ENCODE results near the gene HNRNPUL2. TPM values are rescaled to one million over a fixed set of nuclear protein-coding genes. Genes with fewer than 3 reads are reported as not detected.
A peak's percentile ranks its signal among the peaks of the same experiment; 100 is the strongest.

The HNRNPUL2 gene
- total and polyA plus RNA-seq, 2 donors from 2014 or later: 37.1 to 49.0 TPM

DNA sequence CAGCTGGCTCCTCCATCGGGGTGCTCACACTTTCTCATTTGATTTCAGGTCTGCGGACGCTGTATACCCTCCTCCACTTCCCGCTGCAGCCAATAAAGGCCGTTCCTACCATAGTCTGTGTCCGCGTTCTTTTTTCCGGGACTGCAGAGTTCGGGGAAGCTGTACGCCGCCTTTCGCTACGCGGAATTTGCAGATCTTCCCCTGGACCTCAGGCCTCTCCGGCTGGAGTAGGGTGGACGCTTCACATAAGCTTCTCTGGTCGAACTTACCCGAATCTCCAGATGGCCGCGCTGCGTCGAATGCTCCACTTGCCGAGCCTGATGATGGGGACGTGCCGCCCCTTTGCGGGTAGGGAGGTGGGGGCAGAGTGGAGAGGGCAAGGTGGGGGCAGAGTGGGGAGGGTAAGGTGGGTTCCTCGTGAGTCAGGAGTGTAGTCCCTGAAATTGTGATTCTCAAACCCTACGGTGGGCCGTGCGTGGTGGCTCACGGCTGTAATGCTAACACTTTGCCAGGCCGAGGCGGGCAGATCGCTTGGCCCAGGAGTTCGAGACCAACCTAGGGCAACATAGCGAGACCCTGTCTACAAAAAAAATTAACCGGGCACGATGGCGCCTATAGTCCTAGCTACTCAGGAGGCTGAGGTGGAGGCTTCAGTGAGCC lies 61.5 kb downstream of the HNRNPUL2 start:
- Histone ChIP-seq H3K27ac (ENCODE audit: low read depth in 2 of 2, low read length in 2 of 2) (peak overlapping the region; percentile 79 to 89), H3K9ac (ENCODE audit: low read length in 3 of 3) (peak overlapping the region; percentile 73 to 93 (median 90)), H3K9me3 (ENCODE audit: control insufficient read depth in 2 of 3, insufficient read depth in 1 of 3, low read length in 3 of 3) (no peaks in the 10 kb centered on the region), H3K27me3 (ENCODE audit: control insufficient read depth, insufficient read depth, low read length) (no peaks in the 10 kb centered on the region), H3K36me3 (ENCODE audit: control insufficient read depth in 2 of 3, insufficient read depth in 3 of 3, low read length in 3 of 3) (no peaks in the 10 kb centered on the region), H3K4me3 (ENCODE audit: low read length in 3 of 3) (peak overlapping the region; percentile 87 to 94 (median 93)), H3K4me1 (ENCODE audit: control insufficient read depth in 2 of 3, insufficient read depth in 2 of 3, low read depth in 1 of 3, low read length in 3 of 3) (peaks cover 2 to 16% (median 11%) of the 10 kb centered on the region in 3 donors)
- DNase-seq (peak in 4 of 5 donors; percentile 83 to 87 (median 84)), FAIRE-seq (no peak)
- TF ChIP-seq, protein P1, sequence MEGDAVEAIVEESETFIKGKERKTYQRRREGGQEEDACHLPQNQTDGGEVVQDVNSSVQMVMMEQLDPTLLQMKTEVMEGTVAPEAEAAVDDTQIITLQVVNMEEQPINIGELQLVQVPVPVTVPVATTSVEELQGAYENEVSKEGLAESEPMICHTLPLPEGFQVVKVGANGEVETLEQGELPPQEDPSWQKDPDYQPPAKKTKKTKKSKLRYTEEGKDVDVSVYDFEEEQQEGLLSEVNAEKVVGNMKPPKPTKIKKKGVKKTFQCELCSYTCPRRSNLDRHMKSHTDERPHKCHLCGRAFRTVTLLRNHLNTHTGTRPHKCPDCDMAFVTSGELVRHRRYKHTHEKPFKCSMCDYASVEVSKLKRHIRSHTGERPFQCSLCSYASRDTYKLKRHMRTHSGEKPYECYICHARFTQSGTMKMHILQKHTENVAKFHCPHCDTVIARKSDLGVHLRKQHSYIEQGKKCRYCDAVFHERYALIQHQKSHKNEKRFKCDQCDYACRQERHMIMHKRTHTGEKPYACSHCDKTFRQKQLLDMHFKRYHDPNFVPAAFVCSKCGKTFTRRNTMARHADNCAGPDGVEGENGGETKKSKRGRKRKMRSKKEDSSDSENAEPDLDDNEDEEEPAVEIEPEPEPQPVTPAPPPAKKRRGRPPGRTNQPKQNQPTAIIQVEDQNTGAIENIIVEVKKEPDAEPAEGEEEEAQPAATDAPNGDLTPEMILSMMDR (IDR thresholded peaks at IDR 0.05; ENCODE audit: borderline replicate concordance, extremely low read depth, insufficient read depth): no peak
- intact Hi-C loops (cut with DNase I): no loop called here

GRCh38 chr11:62665075-62665598 lies 62.1 kb downstream of the HNRNPUL2 start, which contains the start of the genes C11orf98 and CSKMT:
TSS of gene C11orf98 (minus strand) at chr11:62665210. CDS start at chr11:62665169, 41 bp downstream.
TSS of gene CSKMT (plus strand) at chr11:62665312. CDS start at chr11:62665880, 568 bp downstream.
- FAIRE-seq: no peak
- Histone ChIP-seq H3K9me3 (ENCODE audit: control insufficient read depth in 2 of 3, insufficient read depth in 1 of 3, low read length in 3 of 3) (no peaks in the 10 kb centered on the region), H3K27me3 (ENCODE audit: control insufficient read depth, insufficient read depth, low read length) (no peaks in the 10 kb centered on the region), H3K4me3 (ENCODE audit: low read length in 3 of 3) (peak within 1 kb of the TSS; percentile 87 to 94 (median 93)), H3K4me1 (ENCODE audit: control insufficient read depth in 2 of 3, insufficient read depth in 2 of 3, low read depth in 1 of 3, low read length in 3 of 3) (peaks cover 2 to 16% (median 11%) of the 10 kb centered on the region in 3 donors), H3K9ac (ENCODE audit: low read length in 3 of 3) (peak within 1 kb of the TSS; percentile 73 to 93 (median 90)), H3K27ac (ENCODE audit: low read depth in 2 of 2, low read length in 2 of 2) (peak within 1 kb of the TSS; percentile 79 to 89), H3K36me3 (ENCODE audit: control insufficient read depth in 2 of 3, insufficient read depth in 3 of 3, low read length in 3 of 3) (no peaks in the 10 kb centered on the region)
- peak; percentile 97 to 98 (median 98) for DNase-seq
- intact Hi-C loops (cut with DNase I): no loop called here
- TF ChIP-seq, protein P1 (IDR thresholded peaks at IDR 0.05; ENCODE audit: borderline replicate concordance, extremely low read depth, insufficient read depth): no peak

- no peaks in the 10 kb centered on the region for H3K9me3 ChIP-seq (ENCODE audit: control insufficient read depth in 2 of 3, insufficient read depth in 1 of 3, low read length in 3 of 3)
- DNase-seq (peak; percentile 80 to 87 (median 85)), FAIRE-seq (no peak)
- peak overlapping the region; percentile 79 to 82 for H3K27ac ChIP-seq (ENCODE audit: low read depth in 2 of 2, low read length in 2 of 2)
- peak overlapping the region; percentile 14 to 93 (median 68) for H3K9ac ChIP-seq (ENCODE audit: low read length in 3 of 3)
- no peaks in the 10 kb centered on the region for H3K36me3 ChIP-seq (ENCODE audit: control insufficient read depth in 2 of 3, insufficient read depth in 3 of 3, low read length in 3 of 3)
- peaks cover 2 to 16% (median 11%) of the 10 kb centered on the region in 3 donors for H3K4me1 ChIP-seq (ENCODE audit: control insufficient read depth in 2 of 3, insufficient read depth in 2 of 3, low read depth in 1 of 3, low read length in 3 of 3)
- peak overlapping the region; percentile 77 to 93 (median 87) for H3K4me3 ChIP-seq (ENCODE audit: low read length in 3 of 3)
- intact Hi-C loops (cut with DNase I): no loop called here
- H3K27me3 ChIP-seq (ENCODE audit: control insufficient read depth, insufficient read depth, low read length): no peaks in the 10 kb centered on the region
- TF ChIP-seq, protein P1 (IDR thresholded peaks at IDR 0.05; ENCODE audit: borderline replicate concordance, extremely low read depth, insufficient read depth): no peak
Measured at GRCh38 chr11:62664405-62665074, 62.7 kb downstream of the HNRNPUL2 start.

Other genes with a start within 250 kb of the HNRNPUL2 start
- 700 TPM for gene AHNAK, start 180.7 kb downstream of the HNRNPUL2 start, total RNA-seq
- gene AHNAK, start 180.7 kb downstream of the HNRNPUL2 start, polyA plus RNA-seq (ENCODE audit: insufficient read depth, low read depth, low replicate concordance): 36.6 TPM
- 1,136 TPM for gene EEF1G, start 153.6 kb downstream of the HNRNPUL2 start, total RNA-seq
- 1,809 TPM for gene EEF1G, start 153.6 kb downstream of the HNRNPUL2 start, polyA plus RNA-seq (ENCODE audit: insufficient read depth, low read depth, low replicate concordance)
- gene TUT1, start 135.9 kb downstream of the HNRNPUL2 start, total RNA-seq: 29.5 TPM
- gene TUT1, start 135.9 kb downstream of the HNRNPUL2 start, polyA plus RNA-seq (ENCODE audit: insufficient read depth, low read depth, low replicate concordance): 18.7 TPM
- 71.8 TPM for gene MTA2, start 125.6 kb downstream of the HNRNPUL2 start, total RNA-seq
- gene MTA2, start 125.6 kb downstream of the HNRNPUL2 start, polyA plus RNA-seq (ENCODE audit: insufficient read depth, low read depth, low replicate concordance): 34.4 TPM
- gene EML3, start 114.7 kb downstream of the HNRNPUL2 start, total RNA-seq: 83.3 TPM
- 35.0 TPM for gene EML3, start 114.7 kb downstream of the HNRNPUL2 start, polyA plus RNA-seq (ENCODE audit: insufficient read depth, low read depth, low replicate concordance)
- 7.9 TPM for gene ROM1, start 114.2 kb downstream of the HNRNPUL2 start, total RNA-seq
- gene ROM1, start 114.2 kb downstream of the HNRNPUL2 start, polyA plus RNA-seq (ENCODE audit: insufficient read depth, low read depth, low replicate concordance): 11.1 TPM
- 50.6 TPM for gene B3GAT3, start 105.5 kb downstream of the HNRNPUL2 start, total RNA-seq
- gene B3GAT3, start 105.5 kb downstream of the HNRNPUL2 start, polyA plus RNA-seq (ENCODE audit: insufficient read depth, low read depth, low replicate concordance): 66.2 TPM
- 309 TPM for gene GANAB, start 80.8 kb downstream of the HNRNPUL2 start, total RNA-seq
- 110 TPM for gene GANAB, start 80.8 kb downstream of the HNRNPUL2 start, polyA plus RNA-seq (ENCODE audit: insufficient read depth, low read depth, low replicate concordance)
- 21.2 TPM for gene INTS5, start 74.2 kb downstream of the HNRNPUL2 start, total RNA-seq
- gene INTS5, start 74.2 kb downstream of the HNRNPUL2 start, polyA plus RNA-seq (ENCODE audit: insufficient read depth, low read depth, low replicate concordance): 11.2 TPM
- 44.5 TPM for gene C11orf98, start 62.2 kb downstream of the HNRNPUL2 start, total RNA-seq
- 138 TPM for gene C11orf98, start 62.2 kb downstream of the HNRNPUL2 start, polyA plus RNA-seq (ENCODE audit: insufficient read depth, low read depth, low replicate concordance)
- gene CSKMT, start 62.1 kb downstream of the HNRNPUL2 start, total RNA-seq: 12.1 TPM
- gene CSKMT, start 62.1 kb downstream of the HNRNPUL2 start, polyA plus RNA-seq (ENCODE audit: insufficient read depth, low read depth, low replicate concordance): 8.2 TPM
- gene UQCC3, start 55.8 kb downstream of the HNRNPUL2 start, total RNA-seq: 7.6 TPM
- 24.8 TPM for gene UQCC3, start 55.8 kb downstream of the HNRNPUL2 start, polyA plus RNA-seq (ENCODE audit: insufficient read depth, low read depth, low replicate concordance)
- gene LBHD1, start 55.2 kb downstream of the HNRNPUL2 start, total RNA-seq: 7.9 TPM
- gene LBHD1, start 55.2 kb downstream of the HNRNPUL2 start, polyA plus RNA-seq (ENCODE audit: insufficient read depth, low read depth, low replicate concordance): 5.3 TPM
- 89.2 TPM for gene UBXN1, start 48.4 kb downstream of the HNRNPUL2 start, total RNA-seq
- 139 TPM for gene UBXN1, start 48.4 kb downstream of the HNRNPUL2 start, polyA plus RNA-seq (ENCODE audit: insufficient read depth, low read depth, low replicate concordance)
- 1.2 TPM for gene LRRN4CL, start 37.9 kb downstream of the HNRNPUL2 start, total RNA-seq
- 0.58 TPM for gene LRRN4CL, start 37.9 kb downstream of the HNRNPUL2 start, polyA plus RNA-seq (ENCODE audit: insufficient read depth, low read depth, low replicate concordance)
- gene BSCL2, start 20.0 kb downstream of the HNRNPUL2 start, total RNA-seq: 93.2 TPM
- 249 TPM for gene BSCL2, start 20.0 kb downstream of the HNRNPUL2 start, polyA plus RNA-seq (ENCODE audit: insufficient read depth, low read depth, low replicate concordance)
- gene GNG3, start 19.8 kb downstream of the HNRNPUL2 start, total RNA-seq: not detected
- 1.1 TPM for gene GNG3, start 19.8 kb downstream of the HNRNPUL2 start, polyA plus RNA-seq (ENCODE audit: insufficient read depth, low read depth, low replicate concordance)
- gene TTC9C, start 1.0 kb upstream of the HNRNPUL2 start, total RNA-seq: 24.8 TPM
- 39.2 TPM for gene TTC9C, start 1.0 kb upstream of the HNRNPUL2 start, polyA plus RNA-seq (ENCODE audit: insufficient read depth, low read depth, low replicate concordance)
- gene ZBTB3, start 26.7 kb upstream of the HNRNPUL2 start, total RNA-seq: 15.0 TPM
- gene ZBTB3, start 26.7 kb upstream of the HNRNPUL2 start, polyA plus RNA-seq (ENCODE audit: insufficient read depth, low read depth, low replicate concordance): 4.8 TPM
- gene POLR2G, start 34.1 kb upstream of the HNRNPUL2 start, total RNA-seq: 66.0 TPM
- 143 TPM for gene POLR2G, start 34.1 kb upstream of the HNRNPUL2 start, polyA plus RNA-seq (ENCODE audit: insufficient read depth, low read depth, low replicate concordance)
- 27.1 TPM for gene TAF6L, start 43.9 kb upstream of the HNRNPUL2 start, total RNA-seq
- 19.3 TPM for gene TAF6L, start 43.9 kb upstream of the HNRNPUL2 start, polyA plus RNA-seq (ENCODE audit: insufficient read depth, low read depth, low replicate concordance)
- gene TMEM179B, start 59.9 kb upstream of the HNRNPUL2 start, total RNA-seq: 57.1 TPM
- 105 TPM for gene TMEM179B, start 59.9 kb upstream of the HNRNPUL2 start, polyA plus RNA-seq (ENCODE audit: insufficient read depth, low read depth, low replicate concordance)
- gene TMEM223, start 64.5 kb upstream of the HNRNPUL2 start, total RNA-seq: 16.5 TPM
- gene TMEM223, start 64.5 kb upstream of the HNRNPUL2 start, polyA plus RNA-seq (ENCODE audit: insufficient read depth, low read depth, low replicate concordance): 34.9 TPM
- gene NXF1, start 78.0 kb upstream of the HNRNPUL2 start, total RNA-seq: 83.8 TPM
- 70.7 TPM for gene NXF1, start 78.0 kb upstream of the HNRNPUL2 start, polyA plus RNA-seq (ENCODE audit: insufficient read depth, low read depth, low replicate concordance)
- gene STX5, start 104.6 kb upstream of the HNRNPUL2 start, total RNA-seq: 39.6 TPM
- 44.6 TPM for gene STX5, start 104.6 kb upstream of the HNRNPUL2 start, polyA plus RNA-seq (ENCODE audit: insufficient read depth, low read depth, low replicate concordance)
- not detected for gene TEX54, start 105.4 kb upstream of the HNRNPUL2 start, total RNA-seq
- gene TEX54, start 105.4 kb upstream of the HNRNPUL2 start, polyA plus RNA-seq (ENCODE audit: insufficient read depth, low read depth, low replicate concordance): not detected
- gene WDR74, start 112.1 kb upstream of the HNRNPUL2 start, total RNA-seq: 48.9 TPM
- 38.5 TPM for gene WDR74, start 112.1 kb upstream of the HNRNPUL2 start, polyA plus RNA-seq (ENCODE audit: insufficient read depth, low read depth, low replicate concordance)
- gene SLC3A2, start 153.4 kb upstream of the HNRNPUL2 start, total RNA-seq: 203 TPM
- gene SLC3A2, start 153.4 kb upstream of the HNRNPUL2 start, polyA plus RNA-seq (ENCODE audit: insufficient read depth, low read depth, low replicate concordance): 299 TPM
- 0.44 TPM for gene CHRM1, start 193.9 kb upstream of the HNRNPUL2 start, total RNA-seq
- gene CHRM1, start 193.9 kb upstream of the HNRNPUL2 start, polyA plus RNA-seq (ENCODE audit: insufficient read depth, low read depth, low replicate concordance): 0.22 TPM